Activated CD4-positive, alpha-beta T cell treated with anti-CD3 and anti-CD28 coated beads for 4 hours (primary cell): ENCODE data around the gene NRCAM.

Experiments
- DNase-seq, 2 donors: peaks; one replicate each; pipeline ENCODE4 v3.0.0-alpha.2; 2020

NRCAM gene

DNA sequence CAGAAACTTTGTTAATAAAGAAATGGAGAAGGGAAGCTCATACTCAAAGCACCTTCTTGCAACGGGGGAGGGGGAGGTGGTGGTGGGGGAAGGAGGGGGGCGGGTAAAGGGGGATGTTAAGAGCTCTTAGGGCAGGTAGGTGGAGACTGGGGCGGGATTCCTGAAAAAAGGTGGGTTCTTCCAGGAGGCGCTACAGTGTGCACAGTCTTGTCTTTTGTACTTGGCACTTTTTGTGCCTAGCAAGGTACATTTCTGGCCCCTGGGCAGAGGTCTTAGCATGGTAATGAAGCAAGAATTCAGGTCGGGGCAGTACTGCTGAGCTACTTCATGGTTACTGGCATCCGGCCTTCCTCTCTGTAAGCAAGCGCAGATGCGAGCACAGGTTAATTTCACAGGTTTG lies 310.8 kb downstream of the NRCAM start:
- DNase-seq: no peak

DNA sequence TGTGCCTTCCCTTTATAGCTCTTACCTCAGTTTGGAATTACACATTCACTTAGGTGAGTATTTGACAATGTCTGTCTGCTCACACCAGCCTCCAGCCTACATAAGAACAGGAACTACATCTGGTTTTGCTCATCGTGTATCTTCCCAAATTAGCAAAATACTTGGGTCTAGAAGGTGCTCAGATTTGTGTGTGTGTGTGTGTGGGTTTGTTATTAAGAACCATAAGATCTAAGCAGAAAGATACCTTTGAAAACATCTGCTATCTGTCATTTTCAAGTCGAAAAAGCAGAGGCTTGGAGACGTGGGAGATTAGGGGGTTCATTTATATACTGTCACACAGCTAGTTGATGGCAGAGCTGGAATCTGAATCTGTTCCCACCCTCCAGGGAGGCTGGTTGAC lies 311.3 kb downstream of the NRCAM start:
- no peak for DNase-seq

DNA sequence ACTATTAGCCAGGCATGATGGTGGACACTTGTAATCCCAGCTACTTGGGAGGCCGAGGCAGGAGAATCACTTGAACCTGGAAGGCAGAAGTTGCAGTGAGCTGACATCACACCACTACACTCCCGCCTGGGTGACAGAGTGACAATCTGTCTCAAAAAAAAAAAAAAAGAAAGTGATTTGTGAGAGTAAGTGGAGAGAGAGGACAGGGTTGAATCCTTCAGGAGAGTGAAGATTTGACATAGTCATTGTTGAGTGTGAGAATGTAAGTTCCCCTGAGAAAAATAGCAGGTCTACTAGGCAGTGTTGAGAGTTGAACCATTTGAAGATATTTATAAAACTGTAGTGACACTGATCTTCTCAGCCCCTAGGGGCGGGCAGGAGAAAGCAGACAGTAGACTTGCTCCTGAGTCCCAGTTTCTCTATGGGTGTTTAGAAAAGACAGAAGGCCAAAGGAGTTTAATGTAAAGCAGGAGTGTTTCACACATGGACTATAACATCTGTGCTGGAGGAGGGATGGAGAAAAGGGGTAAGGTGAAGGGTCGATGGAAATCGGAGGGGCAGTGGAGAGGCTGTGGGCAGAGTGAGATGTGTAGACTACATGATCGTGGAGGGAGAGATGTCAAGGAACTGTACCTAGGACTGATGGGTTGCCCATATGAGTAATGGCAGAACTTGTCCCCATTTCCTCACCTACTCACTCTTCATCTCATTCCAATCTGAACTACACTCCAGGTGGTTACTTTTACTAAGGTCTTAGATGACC lies 312.4 kb downstream of the NRCAM start:
- DNase-seq: no peak

DNA sequence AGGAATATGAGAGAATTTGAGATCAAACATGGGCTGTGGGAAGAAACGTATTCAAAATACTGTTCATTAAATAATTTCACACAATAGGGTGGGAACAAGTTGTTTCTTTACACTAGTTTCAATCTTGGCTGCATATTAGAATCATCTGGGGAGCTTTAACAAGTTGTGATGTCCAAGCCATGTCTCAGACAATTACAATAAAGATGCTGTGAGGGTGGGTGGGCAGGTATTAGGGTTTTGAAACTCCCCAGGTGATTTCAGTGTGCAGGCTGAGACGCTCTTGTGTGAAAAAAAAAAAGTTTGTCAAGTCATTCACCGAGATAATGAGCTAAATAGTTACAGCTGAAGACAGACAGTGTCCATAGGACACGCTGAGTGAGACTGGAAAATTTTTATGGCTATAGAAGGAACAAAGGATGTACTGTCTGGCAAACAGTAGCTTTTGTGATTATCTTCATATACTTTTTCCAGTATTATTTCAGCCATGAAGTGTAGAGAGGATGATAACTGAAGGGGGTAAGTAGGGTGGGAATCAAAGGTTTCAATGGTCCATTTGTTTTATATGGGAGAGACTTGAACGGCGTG lies 313.5 kb downstream of the NRCAM start:
- no peak for DNase-seq

DNA sequence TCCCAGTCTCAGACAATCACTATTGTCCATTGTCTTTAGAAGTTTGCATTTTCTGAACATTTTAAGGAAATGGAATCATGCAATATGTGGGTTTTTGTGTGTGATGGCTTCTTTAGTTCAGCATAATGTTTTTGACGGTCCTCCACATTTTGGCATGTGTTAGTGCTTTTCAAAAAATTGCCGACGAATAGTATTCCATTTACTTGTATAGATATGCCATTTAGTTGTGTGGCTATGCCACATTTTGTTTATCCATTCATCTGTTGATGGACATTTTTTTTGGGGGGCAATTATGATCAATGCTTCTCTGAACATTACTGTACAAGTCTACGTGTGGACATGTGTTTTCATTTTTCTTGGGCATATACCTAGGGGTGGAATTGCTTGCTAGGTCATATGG lies 314.1 kb downstream of the NRCAM start:
- DNase-seq: no peak

DNA sequence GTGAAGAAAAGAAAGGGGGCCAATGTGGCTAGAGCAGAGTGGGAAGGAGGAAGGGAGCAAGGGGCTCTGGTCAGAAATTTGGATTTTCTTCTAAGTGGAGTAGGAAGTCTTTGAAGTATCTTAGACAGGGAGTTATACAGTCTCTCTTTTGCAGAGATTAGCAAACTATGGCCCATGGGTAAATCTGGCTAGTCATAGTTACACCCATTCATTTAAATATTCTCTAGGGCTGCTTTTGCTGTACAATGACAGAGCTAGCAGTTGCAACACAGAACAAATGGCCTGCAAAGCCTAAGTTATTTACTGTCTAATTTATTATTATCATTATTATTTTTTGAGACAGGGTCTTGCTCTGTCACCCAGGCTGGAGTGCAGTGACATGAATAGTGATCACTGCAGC lies 315.6 kb downstream of the NRCAM start:
- no peak for DNase-seq

DNA sequence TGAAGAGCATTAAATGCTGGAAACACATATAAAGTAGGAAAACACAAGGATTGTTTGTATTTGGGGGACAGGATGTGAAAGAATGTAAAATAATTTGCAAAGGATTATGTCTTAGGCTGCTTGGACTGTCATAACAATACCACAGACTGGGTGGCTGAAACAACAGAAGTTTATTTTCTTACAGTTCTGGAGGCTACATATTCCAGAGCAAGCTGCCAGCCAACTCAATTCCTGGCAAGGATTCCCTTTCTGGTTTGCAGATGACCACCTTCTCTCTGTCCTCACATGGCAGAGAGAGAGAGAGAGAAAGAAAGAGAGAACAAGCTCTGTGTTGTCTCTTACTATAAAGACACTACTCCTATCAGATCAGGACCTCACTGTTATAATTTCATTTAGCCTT lies 317.3 kb downstream of the NRCAM start:
- DNase-seq: no peak

DNA sequence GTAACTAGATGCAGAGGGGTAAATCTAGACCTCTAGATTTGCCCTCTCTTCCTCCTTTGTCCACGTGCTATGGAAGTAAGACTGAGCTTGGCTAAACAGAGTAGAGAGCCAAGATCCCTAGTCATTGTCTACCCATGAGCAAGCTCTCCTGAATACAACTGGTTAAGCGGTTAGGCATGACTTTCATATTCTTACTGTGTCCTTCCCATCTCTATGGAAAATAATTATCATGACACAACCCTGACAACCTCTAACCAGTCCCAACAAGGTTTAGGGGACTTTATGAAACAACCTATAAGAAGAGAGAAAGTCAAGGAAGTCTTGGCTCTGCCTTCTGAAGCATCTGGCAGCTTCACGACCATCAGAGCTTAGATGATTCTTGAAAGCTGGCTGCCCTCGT lies 318.2 kb downstream of the NRCAM start:
- no peak for DNase-seq

DNA sequence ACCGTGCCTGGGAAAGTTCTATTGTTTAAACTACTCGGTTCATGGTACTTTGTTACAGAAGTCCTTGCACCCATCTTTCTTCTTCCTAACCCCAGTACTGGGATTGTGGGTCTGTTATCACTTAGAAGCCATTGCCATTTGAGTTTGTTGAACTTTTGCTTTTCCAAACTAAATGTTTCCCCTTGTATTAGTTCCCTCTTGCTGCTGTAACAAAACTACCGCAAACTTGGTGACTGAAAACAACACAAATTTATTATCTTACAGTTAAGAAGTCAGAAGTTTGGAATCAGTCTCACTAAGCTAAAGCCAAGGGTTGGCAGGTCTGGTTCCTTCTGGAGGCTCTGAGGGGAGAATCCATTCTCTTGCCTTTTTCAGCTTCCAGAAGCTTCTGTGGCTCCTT lies 319.2 kb downstream of the NRCAM start:
- DNase-seq: no peak

DNA sequence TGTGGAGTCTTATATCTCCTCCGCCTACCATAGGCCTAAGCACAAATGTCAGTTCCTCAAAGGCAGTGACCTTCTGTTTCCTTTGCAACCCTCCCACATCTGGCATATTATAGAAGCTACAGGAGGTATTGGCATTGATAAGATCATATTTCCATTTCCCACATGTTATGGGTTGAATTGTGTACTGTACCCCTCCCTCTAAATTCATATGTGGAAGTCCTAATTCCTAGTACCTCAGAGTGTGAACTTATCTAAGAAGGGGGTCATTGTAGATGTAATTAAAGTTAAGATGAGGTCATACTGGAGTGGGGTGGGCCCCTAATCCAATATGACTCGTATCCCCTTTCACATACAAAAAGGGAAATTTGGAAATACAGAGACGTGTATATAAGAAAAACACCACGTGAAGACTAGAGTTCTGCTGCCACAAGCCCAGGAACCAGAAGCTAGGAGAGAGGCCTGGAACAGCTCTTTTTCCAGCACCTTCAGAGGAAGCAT lies 320.0 kb downstream of the NRCAM start:
- DNase-seq: no peak

DNA sequence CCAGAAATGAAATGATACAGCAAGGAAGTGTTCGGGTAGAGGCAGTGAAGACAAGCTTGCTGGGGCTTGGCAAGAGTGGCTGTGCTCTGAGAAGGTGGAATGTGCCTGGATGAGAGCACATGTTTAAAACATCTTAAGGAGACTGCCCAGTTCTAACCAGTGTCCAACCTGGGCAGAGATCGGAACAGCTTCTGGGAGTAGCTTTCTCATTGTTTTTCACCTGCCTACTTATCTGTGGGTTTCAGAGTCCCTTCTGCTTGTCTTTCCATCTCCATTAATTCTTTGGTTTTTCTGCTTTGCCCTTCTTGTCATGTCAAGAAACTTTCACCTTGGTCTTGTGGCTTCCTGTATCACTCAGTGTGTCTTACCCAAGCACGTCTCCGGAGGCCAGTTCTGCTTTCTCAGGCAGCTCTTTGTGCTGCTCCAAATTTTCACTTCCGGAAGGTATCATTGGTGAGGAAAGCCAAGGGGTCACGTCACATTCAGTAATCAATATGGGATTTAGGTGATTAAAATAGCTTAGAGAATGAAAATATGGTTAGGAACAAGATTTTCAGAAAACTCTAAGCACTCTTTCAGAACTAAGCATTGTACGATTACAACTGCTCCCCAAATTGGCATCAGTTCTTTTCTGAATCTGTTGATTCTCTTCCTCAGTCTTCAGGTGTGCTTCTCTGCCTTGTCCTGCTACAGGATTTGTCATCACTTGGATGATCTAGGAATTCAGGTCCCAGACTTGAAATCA lies 320.6 kb downstream of the NRCAM start:
- no peak for DNase-seq

DNA sequence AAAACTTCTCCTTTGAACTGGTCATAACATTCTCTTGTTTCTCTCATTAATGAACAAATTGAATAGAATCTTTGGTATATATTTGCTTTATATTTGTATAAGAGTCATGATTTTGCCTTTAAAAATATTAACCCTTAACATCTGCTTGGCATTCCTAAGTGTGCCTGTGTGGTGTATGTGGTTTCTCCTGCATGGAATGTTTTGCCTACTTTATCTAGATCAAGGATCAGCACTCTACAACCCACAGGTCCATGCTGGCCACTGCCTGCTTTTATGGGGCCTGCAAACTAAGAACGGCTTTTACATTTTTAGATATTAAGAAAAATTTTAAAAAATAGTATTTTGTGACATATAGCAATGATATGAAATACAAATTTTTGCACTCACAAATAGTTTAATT lies 321.8 kb downstream of the NRCAM start:
- DNase-seq: no peak

DNA sequence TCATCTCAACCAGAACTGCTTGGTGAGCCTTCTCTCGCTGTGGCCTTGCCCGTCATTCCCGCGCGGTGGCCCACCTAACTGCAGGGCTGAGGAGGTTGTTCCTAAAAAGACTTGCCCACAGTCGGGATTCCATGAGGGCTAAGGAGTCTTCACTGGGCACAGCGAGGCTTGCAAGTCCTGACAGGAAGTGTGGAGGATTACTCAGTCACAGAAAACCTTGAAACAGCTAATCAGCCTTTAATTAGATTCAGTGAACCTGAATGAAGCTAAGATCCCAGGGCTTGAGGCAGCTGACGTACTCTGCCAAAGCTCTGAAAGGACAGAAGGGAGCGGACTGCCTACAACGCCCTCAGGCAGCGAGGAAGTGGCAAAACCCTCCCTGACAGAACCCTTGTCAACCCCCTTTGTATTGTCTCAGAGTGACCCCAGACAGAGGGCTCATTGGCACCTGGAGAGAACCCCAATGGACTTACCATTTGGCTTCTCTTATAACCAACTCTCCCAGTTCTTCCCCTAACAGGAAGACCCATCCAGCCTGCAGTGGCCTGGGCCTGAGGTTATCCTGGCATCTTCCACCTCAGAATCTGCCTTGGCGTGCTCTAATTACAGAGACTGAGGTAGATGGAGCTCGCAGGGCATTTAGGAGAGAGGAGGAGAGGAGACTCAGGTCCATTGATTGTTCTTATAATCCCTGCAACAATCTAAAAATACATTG lies 323.5 kb downstream of the NRCAM start:
- no peak for DNase-seq

DNA sequence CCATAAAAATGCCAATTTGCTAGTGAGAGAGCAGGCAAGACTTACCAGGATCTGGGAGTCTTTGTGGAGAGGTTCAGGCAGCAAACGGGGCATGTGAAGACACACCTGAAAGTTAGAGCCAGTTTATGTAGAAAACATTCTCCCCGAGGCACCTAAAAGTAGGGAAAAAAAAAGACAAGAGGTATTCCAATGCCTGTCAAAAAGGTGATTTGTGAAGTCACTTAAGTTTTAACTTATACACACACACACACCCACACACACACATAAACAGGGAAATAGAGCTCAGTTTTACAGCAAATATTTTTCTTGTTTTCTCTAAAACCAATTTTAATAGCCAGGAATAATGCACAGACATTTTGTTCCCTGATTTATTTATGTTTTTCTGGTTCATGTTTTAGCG lies 326.0 kb downstream of the NRCAM start, which contains the start of gene LAMB4:
TSS of gene LAMB4 (minus strand) at position 101 of the 400 bp plus-strand sequence. CDS start 7,197 bp downstream, outside the sequence.
- no peak for DNase-seq

DNA sequence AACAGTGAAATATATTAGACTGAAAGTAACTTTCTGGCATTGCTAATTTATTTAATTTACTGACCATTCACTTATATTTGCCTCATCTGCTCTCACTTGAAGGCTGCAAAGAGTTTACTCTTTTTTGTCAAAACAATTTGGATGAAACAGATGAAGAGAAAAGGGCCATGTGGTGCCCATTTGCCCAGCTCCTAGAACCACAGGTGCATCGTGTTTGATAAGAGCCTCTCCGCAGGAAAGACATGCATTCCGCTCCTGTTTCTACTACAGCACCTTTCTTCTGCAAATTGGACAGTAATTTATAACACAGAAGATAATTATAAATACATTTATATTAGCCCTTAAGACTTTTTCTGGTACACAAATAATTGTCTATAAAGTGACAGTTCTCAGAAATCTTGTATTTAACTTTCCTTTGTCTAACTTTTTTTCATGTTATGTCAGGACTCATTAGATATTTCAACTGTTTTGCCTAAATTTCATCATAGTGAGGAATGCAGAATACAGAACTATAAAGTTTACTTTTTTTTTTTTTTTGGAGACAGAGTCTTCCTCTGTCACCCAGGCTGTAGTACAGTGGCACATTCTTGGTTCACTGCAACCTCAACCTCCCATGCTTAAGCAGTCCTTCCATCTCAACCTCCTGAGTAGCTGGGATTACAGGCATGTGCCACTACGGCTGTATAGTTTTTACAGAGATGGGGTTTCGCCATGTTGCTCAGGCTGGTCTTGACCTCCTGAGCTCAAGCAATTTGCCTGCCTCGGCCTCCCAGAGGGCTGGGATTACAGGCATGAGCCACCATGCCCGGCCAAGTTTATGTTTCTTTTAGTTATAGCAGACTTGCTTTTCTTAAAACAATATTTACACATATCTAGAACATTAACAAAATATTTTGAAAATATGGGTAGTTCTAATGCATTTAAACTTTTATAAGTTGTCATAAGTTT lies 326.9 kb downstream of the NRCAM start:
- no peak for DNase-seq

DNA sequence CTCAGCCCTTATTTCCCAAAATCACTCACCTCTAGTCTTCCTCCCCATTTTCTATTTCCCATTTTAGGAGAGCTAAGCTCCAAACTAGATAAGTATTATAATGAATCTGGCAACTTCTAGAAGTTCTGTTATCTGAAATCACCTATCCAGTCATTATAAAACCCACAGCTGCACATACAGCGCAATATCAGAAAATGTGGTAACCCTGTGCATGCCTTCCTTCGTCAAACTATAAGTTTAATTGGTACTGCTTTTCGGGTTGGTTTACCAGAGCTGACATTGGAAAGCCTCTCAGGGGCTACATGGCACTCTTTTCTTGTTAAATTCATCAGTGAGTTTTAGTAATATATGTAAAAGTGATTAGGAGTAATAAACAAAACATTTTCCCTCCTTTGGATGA lies 327.7 kb downstream of the NRCAM start:
- DNase-seq: no peak

DNA sequence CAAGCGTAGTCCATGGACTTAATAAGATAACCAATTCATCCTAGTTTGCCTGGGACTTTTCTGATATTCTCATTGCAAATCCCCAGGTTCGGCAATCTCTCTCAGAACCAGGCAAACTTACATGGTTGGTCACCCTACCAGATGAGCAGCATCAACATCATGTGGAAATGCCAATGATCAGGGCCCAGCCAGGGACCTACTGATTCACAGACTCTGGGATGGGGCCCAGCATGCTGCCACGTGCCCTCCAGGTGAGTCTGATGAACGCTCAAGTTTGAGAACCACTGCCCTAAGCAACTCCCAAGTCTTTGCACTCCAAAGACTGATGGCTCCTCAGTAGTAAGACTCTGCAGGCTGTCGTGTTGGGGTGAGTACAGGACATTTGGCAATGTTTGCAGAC lies 328.8 kb downstream of the NRCAM start:
- DNase-seq: no peak

DNA sequence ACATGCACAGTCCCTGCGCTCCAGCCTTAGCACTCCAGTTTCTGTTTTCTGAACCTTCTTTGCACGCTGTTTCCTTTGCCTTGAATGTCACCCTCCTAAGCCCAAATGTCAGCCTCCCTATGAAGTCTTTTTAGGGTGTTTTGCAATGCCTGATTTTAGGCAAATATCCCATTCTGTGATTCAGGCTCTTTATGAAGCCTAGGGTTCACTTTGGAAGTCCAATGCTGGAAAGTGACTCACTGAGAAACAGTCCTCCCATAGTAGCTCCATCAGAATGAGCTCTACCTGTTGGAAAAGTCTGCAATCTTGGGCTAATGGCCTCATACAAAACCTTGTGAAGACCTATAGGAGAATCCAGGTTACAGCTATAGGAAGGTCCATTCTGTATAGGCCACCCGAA lies 331.4 kb downstream of the NRCAM start:
- no peak for DNase-seq

DNA sequence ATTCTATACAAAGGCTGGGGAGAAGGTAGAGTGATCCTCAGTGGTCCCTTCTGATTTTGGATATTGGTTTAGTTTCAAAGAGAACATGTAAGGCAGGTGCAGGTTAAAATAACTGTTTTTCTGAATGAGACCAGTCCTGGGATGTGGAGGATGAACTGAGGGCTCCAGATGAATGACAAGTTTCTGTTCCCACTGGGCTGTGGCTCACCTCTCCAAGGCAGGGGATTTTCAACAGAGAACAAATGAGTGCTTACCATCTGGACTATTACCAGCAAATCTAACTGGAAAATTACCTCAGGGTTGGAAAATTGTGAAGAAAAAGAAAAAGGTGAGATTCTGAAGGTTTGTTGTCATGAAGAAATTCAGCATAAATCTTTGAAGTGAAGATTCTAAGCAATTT lies 334.1 kb downstream of the NRCAM start:
- DNase-seq: no peak

DNA sequence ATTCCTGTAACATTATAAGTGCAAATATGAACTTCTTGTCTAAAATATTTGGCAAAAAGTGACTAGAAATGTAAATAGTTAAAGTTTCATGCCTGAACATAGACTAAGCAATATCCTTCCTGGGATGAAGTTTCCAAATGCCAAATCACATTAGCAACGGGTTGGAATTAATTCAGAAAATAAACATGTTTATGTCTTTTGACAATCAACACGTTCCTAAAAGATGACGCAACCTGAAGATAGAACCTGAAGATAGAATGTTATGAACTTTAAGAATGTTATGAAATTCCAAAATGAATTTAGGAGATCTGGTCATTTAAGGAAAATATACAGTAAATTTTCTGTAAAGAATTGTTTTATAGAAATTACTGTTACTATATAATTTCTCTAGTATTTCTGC lies 335.3 kb downstream of the NRCAM start:
- DNase-seq: no peak

DNA sequence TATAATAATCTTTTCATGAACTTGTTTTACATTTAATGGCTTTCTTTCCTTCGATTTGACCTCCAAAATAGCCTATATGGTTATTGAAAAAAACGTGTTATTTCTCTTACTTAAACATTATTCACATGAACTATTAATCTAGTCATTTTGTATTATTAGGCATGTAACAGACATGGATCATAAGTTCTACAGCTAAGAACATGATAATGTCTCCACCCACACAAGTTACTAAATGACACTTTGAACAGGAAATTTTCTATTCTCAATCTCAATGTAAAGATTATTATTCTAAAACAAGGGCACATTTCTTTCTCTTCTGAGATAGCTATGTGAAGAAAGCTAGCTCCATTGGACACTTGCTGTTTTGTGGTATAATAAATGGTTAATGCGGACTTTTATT lies 336.0 kb downstream of the NRCAM start:
- DNase-seq: no peak

DNA sequence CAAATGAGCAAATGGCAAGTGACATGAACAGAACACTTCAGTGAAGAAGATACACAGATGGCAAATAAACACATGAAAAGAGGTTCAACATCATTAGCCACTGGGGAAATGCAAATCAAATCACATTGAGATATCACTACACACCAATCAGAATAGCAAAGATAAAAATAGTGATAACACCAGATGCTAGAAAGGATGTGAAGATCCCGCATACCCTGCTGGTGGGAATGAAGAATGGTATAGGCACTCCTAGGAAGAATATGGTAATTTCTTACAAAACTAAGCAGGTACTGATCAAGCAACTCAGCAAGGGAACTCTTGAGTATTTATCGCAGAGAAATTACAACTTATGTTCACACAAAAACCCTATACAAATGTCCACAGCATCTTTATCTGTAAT lies 337.3 kb downstream of the NRCAM start:
- DNase-seq: no peak
